SK-N-DZ (cell line): ENCODE results near the gene NRXN2.
"Not testable (repeated sequence)": the region's sequence is repeated elsewhere in the genome, so short reads cannot be mapped to it uniquely, and the experiment has no call there.

ENCODE experiments used
- DNase-seq: peaks from one replicate; pipeline ENCODE4 v3.0.0-alpha.2; 2015; ENCODE audit warnings: low spot score

NRXN2 gene

GRCh38 chr11:64566042-64566914 lies 156.7 kb downstream of the NRXN2 start:
- peak; percentile 83 for DNase-seq

- peak; percentile 60 for DNase-seq
Observed at GRCh38 chr11:64564947-64565889, 157.8 kb downstream of the NRXN2 start.

GRCh38 chr11:64564419-64564818 lies 158.6 kb downstream of the NRXN2 start:
- no peak for DNase-seq

GRCh38 chr11:64563966-64564365 lies 159.0 kb downstream of the NRXN2 start:
- no peak for DNase-seq

GRCh38 chr11:64562723-64563351 lies 160.2 kb downstream of the NRXN2 start:
- no peak for DNase-seq

- no peak for DNase-seq
Observed at GRCh38 chr11:64561984-64562722, 160.8 kb downstream of the NRXN2 start.

GRCh38 chr11:64561429-64561828 lies 161.6 kb downstream of the NRXN2 start:
- DNase-seq: not testable (repeated sequence)

GRCh38 chr11:64560941-64561340 lies 162.1 kb downstream of the NRXN2 start:
- DNase-seq: no peak

- no peak for DNase-seq
Observed at GRCh38 chr11:64560139-64560771, 162.7 kb downstream of the NRXN2 start.

- DNase-seq: peak; percentile 51
Observed at GRCh38 chr11:64559351-64560138, 163.5 kb downstream of the NRXN2 start.

GRCh38 chr11:64558869-64559268 lies 164.1 kb downstream of the NRXN2 start:
- DNase-seq: no peak

- DNase-seq: no peak
Observed at GRCh38 chr11:64558065-64558745, 164.8 kb downstream of the NRXN2 start.

- no peak for DNase-seq
Observed at GRCh38 chr11:64556721-64557250, 166.2 kb downstream of the NRXN2 start.
